IPS DF 6.9 (cell line): ENCODE data around the gene TMEM229A.
"Not testable (repeated sequence)": the region's sequence is repeated elsewhere in the genome, so short reads cannot be mapped to it uniquely, and the experiment has no call there.

Experiments used
- DNase-seq: peaks from one replicate; pipeline ENCODE4 v3.0.0-alpha.2; 2013; ENCODE audit warnings: low read depth, low spot score
- H3K27ac ChIP-seq: one replicate; pipeline ENCODE4 v1.5.1; 2013; ENCODE audit warnings: low read length, control low read depth
- H3K27me3 ChIP-seq: 2 replicates; pipeline ENCODE4 v1.6.1; 2013; ENCODE audit warnings: mild to moderate bottlenecking, low read length; ENCODE audit not compliant: control insufficient read depth, insufficient read depth
- H3K36me3 ChIP-seq: 2 replicates; pipeline ENCODE4 v1.6.1; 2013; ENCODE audit warnings: low read length; ENCODE audit not compliant: control insufficient read depth, insufficient read depth
- H3K4me1 ChIP-seq: 2 replicates; pipeline ENCODE4 v1.6.1; 2013; ENCODE audit warnings: low read length; ENCODE audit not compliant: control insufficient read depth, insufficient read depth
- H3K4me3 ChIP-seq: 2 replicates; pipeline ENCODE4 v1.5.1; 2013; ENCODE audit warnings: mild to moderate bottlenecking, low read length
- H3K9me3 ChIP-seq: 2 replicates; pipeline ENCODE4 v1.6.1; 2013; ENCODE audit warnings: low read length, inconsistent platforms; ENCODE audit not compliant: control insufficient read depth, insufficient read depth
- WGBS: extraction: QIAGEN DNeasy Blood & Tissue Kit; methylation state at CpG from one replicate; pipeline ENCODE4 v1.1.7; 2013; ENCODE audit warnings: mixed read lengths, missing lambda C conversion rate; ENCODE audit not compliant: insufficient read length, insufficient coverage; 5-methylcytosine and 5-hydroxymethylcytosine counted together

The TMEM229A gene

DNA sequence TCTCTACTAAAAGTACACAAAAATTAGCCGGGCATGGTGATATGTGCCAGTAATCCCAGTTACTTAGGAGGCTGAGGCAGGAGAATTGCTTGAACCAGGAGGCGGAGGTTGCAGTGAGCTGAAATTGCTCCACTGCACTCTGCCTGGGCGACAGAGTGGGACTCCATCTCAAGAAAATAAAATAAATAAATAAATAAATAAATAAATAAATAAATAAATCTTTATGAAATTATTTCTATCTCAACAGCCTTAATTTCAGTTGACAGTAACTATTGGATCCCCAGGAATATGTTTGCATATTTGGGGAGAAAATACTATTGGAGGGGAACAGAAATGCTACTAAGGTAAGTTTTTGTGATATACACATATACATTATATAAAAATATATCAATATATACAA is 20.0 kb downstream of the TMEM229A start:
- no peak for DNase-seq
- no peak overlapping the region for H3K4me3 ChIP-seq
- H3K4me1 ChIP-seq: no peaks in the 10 kb centered on the region
- H3K36me3 ChIP-seq: no peaks in the 10 kb centered on the region
- no peaks in the 10 kb centered on the region for H3K9me3 ChIP-seq
- H3K27ac ChIP-seq: no peak overlapping the region
- no peaks in the 10 kb centered on the region; the same call in 1 of the 2 replicates for H3K27me3 ChIP-seq
- WGBS: no CpG with 5 or more reads among the region's 3 CpGs

GRCh38 chr7:124009321-124009720 is 23.5 kb downstream of the TMEM229A start:
- WGBS: no CpG with 5 or more reads among the region's 2 CpGs
- no peaks in the 10 kb centered on the region for H3K36me3 ChIP-seq
- no peaks in the 10 kb centered on the region for H3K4me1 ChIP-seq
- no peaks in the 10 kb centered on the region for H3K9me3 ChIP-seq
- no peak for DNase-seq
- H3K4me3 ChIP-seq: no peak overlapping the region
- H3K27me3 ChIP-seq: no peaks in the 10 kb centered on the region; the same call in 1 of the 2 replicates
- H3K27ac ChIP-seq: no peak overlapping the region

- H3K4me3 ChIP-seq, H3K27ac ChIP-seq, H3K4me1 ChIP-seq, H3K36me3 ChIP-seq, H3K9me3 ChIP-seq, H3K27me3 ChIP-seq, DNase-seq: not testable (repeated sequence)
- no CpG with 5 or more reads among the region's 6 CpGs for WGBS
These were observed 24.6 kb downstream of the TMEM229A start for GRCh38 chr7:124008296-124008695.

DNA sequence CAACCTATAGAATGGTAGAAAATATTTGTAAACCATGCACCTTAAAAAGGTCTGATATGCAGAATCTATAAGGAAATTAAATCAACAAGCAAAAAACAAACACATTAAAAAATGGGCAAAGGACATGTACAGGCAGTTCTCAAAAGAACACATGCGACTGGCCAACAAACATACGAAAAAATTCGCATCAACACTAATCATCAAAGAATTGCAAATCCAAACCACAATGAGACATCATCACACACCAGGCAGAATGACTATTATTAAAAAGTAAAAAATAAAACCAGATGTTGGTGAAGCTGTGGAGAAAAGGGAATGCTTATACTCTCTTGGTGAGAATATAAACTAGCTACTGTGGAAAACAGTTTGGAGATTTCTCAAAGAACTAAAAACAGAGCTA is 33.2 kb downstream of the TMEM229A start:
- H3K9me3 ChIP-seq: no peaks in the 10 kb centered on the region
- no peaks in the 10 kb centered on the region for H3K36me3 ChIP-seq
- no peak for DNase-seq
- no peaks in the 10 kb centered on the region for H3K4me1 ChIP-seq
- H3K27me3 ChIP-seq: no peaks in the 10 kb centered on the region
- no CpG with 5 or more reads among the region's 3 CpGs for WGBS
- H3K27ac ChIP-seq: no peak overlapping the region
- H3K4me3 ChIP-seq: no peak overlapping the region

- Histone ChIP-seq H3K27ac (no peak overlapping the region), H3K4me3 (no peak overlapping the region), H3K27me3 (no peaks in the 10 kb centered on the region), H3K9me3 (no peaks in the 10 kb centered on the region), H3K36me3 (no peaks in the 10 kb centered on the region), H3K4me1 (no peaks in the 10 kb centered on the region)
- no CpG with 5 or more reads among the region's 5 CpGs for WGBS
- DNase-seq: no peak
These were observed 33.9 kb downstream of the TMEM229A start for GRCh38 chr7:123998921-123999320.

- no CpG with 5 or more reads among the region's 6 CpGs for WGBS
- no peaks in the 10 kb centered on the region for H3K36me3 ChIP-seq
- no peak overlapping the region for H3K4me3 ChIP-seq
- DNase-seq: no peak
- H3K9me3 ChIP-seq: no peaks in the 10 kb centered on the region
- no peaks in the 10 kb centered on the region for H3K27me3 ChIP-seq
- H3K4me1 ChIP-seq: no peaks in the 10 kb centered on the region
- H3K27ac ChIP-seq: no peak overlapping the region
These were observed 36.6 kb downstream of the TMEM229A start for GRCh38 chr7:123996327-123996625.

DNA sequence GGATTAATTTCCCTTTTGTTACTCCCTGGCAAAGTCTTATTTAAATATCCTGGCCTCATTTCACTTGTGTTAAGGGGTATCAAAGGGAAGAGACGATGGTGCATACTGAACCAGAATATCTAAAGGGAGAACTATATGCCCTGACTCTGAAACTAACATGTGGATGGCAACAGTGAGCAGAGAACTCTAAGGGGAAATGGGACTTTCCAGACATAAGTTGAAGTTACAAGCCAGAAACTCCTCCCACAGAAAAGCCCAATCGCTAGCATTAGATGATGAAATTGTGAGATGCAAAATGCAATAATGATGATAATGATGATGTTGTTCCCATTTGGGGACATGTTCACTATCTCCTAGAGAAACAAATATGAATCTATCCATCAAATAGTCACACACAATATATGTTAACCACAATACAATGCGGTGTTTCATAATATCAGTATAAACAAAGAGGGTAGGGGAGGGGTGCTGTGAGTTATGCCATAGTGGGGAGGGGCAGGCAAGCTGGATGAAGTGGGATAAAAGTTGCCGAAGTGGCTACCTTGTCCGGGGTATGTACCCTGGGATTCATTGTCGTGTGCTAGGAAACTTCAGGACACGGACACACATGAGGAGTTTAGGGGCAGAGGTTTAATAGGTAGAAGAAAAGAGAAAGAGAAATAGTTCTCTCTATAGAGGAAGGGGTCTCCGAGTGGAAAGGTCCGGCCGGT is 37.1 kb downstream of the TMEM229A start:
- H3K9me3 ChIP-seq: no peaks in the 10 kb centered on the region
- H3K36me3 ChIP-seq: no peaks in the 10 kb centered on the region
- H3K4me3 ChIP-seq: no peak overlapping the region
- no peak for DNase-seq
- H3K27ac ChIP-seq: no peak overlapping the region
- no CpG with 5 or more reads among the region's 10 CpGs for WGBS
- H3K4me1 ChIP-seq: no peaks in the 10 kb centered on the region
- no peaks in the 10 kb centered on the region for H3K27me3 ChIP-seq

- H3K27ac ChIP-seq: no peak overlapping the region
- H3K9me3 ChIP-seq: no peaks in the 10 kb centered on the region
- H3K4me3 ChIP-seq: no peak overlapping the region
- no peaks in the 10 kb centered on the region for H3K36me3 ChIP-seq
- H3K27me3 ChIP-seq: no peaks in the 10 kb centered on the region
- DNase-seq: no peak
- no peaks in the 10 kb centered on the region for H3K4me1 ChIP-seq
These were observed 38.4 kb downstream of the TMEM229A start for GRCh38 chr7:123994449-123994848.

- H3K9me3 ChIP-seq: no peaks in the 10 kb centered on the region
- no peak overlapping the region for H3K4me3 ChIP-seq
- no peaks in the 10 kb centered on the region for H3K36me3 ChIP-seq
- H3K27me3 ChIP-seq: no peaks in the 10 kb centered on the region
- no peaks in the 10 kb centered on the region for H3K4me1 ChIP-seq
- no CpG with 5 or more reads among the region's 2 CpGs for WGBS
- DNase-seq: no peak
- no peak overlapping the region for H3K27ac ChIP-seq
These were observed 38.9 kb downstream of the TMEM229A start for GRCh38 chr7:123993996-123994395.

GRCh38 chr7:123992913-123993518 is 39.9 kb downstream of the TMEM229A start:
- Histone ChIP-seq H3K9me3 (no peaks in the 10 kb centered on the region), H3K4me3 (no peak overlapping the region), H3K4me1 (no peaks in the 10 kb centered on the region), H3K36me3 (no peaks in the 10 kb centered on the region), H3K27ac (no peak overlapping the region), H3K27me3 (no peaks in the 10 kb centered on the region)
- no peak for DNase-seq
- no CpG with 5 or more reads among the region's 2 CpGs for WGBS

DNA sequence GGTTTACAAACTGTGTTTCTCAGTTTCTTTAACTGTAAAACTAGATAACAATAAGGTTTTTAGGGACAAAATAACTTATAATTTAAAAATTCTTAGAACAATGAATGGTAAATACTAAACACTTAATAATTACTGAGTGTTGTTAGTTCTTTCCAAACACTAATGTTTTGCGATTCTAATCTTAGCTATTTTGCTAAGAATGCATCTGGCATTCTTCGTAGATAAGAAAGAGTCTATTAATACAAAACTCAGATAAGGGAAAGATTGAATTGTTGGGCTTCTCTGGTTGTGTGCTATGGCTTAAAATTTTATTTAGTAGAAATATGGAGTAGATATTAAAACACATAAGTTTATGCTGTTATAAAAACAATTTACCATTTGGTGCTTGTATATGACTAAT is 45.4 kb downstream of the TMEM229A start:
- no CpG with 5 or more reads among the region's 2 CpGs for WGBS
- no peaks in the 10 kb centered on the region for H3K4me1 ChIP-seq
- no peak overlapping the region for H3K27ac ChIP-seq
- no peak for DNase-seq
- no peaks in the 10 kb centered on the region for H3K36me3 ChIP-seq
- no peak overlapping the region for H3K4me3 ChIP-seq
- no peaks in the 10 kb centered on the region for H3K9me3 ChIP-seq
- no peaks in the 10 kb centered on the region for H3K27me3 ChIP-seq
